Right lung (tissue), 5 donors: ENCODE results near the gene TPI1. TPM values are rescaled to one million over a fixed set of nuclear protein-coding genes. Genes with fewer than 3 reads are reported as not detected.

Experiments
- DNase-seq, 2 donors: peaks; one replicate each; pipeline ENCODE4 v3.0.0-alpha.2; 2013
- polyA plus RNA-seq, 5 donors: library from polyadenylated mRNA; unstranded; fragments of 120-200 nt; gene quantifications; one replicate each; pipeline versions ENCODE4 v1.2.1 to v1.2.3, GENCODE V29; 2013; ENCODE audit warnings: inconsistent platforms in 1 of 5, low replicate concordance in 1 of 5; ENCODE audit not compliant: insufficient read length in 5 of 5, insufficient read depth in 1 of 5

The TPI1 gene
- polyA plus RNA-seq, 5 donors: 420 to 565 (median 460) TPM

- peak in 1 of 2 donors; percentile 54 for DNase-seq
These were observed 39.9 kb upstream of the TPI1 start for GRCh38 chr12:6827437-6827911.

- peak; percentile 47 to 55 for DNase-seq
These were observed 39.1 kb upstream of the TPI1 start, which contains the start of gene P3H3 for GRCh38 chr12:6827982-6828780. P3H3 (plus strand) TSS chr12:6828407; CDS start chr12:6828441, 34 bp downstream.

- peak; percentile 37 to 54 for DNase-seq
These were observed 38.4 kb upstream of the TPI1 start for GRCh38 chr12:6828781-6829535.

DNA sequence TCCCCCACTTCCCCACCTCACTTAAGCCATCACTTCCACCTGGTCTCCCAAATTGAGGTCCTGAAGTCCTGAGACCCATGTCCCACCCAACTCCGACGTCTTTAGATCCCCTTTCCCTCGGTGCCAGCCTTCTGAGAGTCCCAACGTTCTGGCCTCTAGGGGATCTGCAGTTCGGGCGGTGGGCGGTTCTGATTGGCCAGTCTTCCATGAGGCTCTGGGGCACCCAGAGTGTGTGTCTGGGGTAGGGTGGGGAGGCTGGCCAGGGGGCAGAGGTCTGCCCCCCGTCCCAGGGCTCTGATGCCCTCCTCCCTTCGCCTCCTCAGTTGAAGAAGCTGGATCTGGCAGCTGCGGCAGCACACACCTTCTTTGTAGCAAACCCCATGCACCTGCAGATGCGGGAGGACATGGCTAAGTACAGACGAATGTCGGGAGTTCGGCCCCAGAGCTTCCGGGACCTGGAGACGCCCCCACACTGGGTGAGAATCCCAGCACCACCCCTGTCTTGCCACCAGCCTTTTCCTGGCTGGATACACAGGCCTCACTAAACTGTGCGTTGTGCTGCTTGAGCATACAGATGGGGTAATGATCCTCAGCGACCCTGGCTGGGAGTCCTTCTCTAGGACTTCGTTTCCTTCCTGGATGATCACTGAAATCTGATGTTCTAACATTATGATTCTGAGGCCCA lies 37.7 kb upstream of the TPI1 start:
- no peak for DNase-seq

- no peak for DNase-seq
These were observed 36.9 kb upstream of the TPI1 start for GRCh38 chr12:6830286-6830890.

DNA sequence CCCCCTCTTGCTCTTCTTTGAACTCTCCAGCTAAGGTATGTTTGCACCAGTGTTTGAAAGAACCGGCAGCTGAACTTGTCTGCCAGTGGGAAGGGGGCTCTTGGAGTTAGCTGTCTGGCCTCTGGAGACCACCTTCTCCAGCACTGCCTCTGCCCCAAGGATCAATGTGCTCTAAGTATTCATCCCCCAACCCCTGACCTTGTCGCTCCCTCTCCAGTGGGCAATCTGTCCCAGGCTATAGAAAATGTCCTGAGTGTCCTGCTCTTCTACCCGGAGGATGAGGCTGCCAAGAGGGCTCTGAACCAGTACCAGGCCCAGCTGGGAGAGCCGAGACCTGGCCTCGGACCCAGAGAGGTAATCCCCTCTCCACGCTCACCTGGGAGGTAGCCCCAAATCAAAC lies 36.3 kb upstream of the TPI1 start:
- DNase-seq: no peak

GRCh38 chr12:6831450-6831995 lies 35.8 kb upstream of the TPI1 start:
- DNase-seq: no peak

DNA sequence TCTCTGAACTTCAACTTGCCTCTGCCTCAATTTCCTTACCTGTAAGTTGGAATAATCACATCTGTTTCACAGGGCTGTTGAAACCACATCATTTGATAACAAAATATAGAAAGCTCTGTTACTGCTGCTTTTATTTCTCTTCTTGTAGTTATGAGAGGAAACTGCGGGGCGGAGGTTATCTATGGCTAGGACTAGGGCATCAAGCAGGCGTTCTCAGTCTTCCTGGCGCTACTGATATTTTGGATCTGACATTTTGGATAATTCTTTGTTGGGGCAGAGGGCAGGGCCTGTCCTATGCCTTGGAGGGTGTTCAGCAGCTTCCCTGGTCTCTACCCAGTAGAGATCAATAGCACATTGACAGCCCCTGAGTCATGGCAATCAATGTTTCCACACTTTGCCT lies 35.2 kb upstream of the TPI1 start:
- DNase-seq: no peak

- DNase-seq: no peak
These were observed 34.0 kb upstream of the TPI1 start for GRCh38 chr12:6833189-6833890.

DNA sequence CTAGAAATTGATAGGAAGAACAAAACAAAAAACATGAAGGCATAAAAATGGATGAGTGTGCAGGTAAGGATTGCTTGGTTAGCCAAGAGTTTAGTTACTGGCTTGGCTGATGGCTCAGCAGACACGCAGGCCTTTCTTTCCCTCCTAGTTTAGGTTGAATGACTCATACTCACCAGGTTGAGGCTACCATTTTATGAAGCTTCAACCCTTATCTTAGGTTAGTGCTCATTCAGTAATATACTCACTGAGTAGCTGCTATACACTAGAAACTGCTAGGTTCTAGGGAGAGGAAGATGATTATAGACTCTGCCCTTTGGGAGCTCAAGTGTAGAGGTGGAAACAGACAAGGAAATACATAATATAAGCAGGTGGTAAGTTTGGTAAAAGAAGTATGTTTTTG lies 33.1 kb upstream of the TPI1 start:
- DNase-seq: no peak

- no peak for DNase-seq
These were observed 32.5 kb upstream of the TPI1 start for GRCh38 chr12:6834873-6835272.

DNA sequence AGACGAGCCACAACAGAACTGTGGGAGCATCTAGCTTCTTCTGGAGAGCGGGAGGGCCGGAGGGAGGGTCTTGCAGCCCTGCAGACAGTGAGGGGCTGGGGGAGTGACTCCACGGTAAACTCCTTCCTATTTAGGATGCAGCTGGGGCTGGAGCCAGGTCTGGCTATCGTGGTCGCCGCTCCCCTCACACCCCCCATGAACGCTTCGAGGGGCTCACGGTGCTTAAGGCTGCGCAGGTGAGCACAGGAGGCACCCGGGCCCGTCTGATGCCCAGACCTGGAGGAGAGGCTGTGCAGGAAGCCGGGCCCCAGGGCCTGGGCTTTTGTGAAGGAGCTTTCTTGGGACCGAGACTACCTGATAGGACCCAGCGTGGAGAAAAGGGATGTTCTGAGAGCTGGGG lies 30.5 kb upstream of the TPI1 start:
- DNase-seq: no peak

- no peak for DNase-seq
These were observed 29.8 kb upstream of the TPI1 start for GRCh38 chr12:6837370-6838060.

GRCh38 chr12:6838854-6839253 lies 28.5 kb upstream of the TPI1 start:
- DNase-seq: no peak

- DNase-seq: no peak
These were observed 27.7 kb upstream of the TPI1 start for GRCh38 chr12:6839482-6840201.

DNA sequence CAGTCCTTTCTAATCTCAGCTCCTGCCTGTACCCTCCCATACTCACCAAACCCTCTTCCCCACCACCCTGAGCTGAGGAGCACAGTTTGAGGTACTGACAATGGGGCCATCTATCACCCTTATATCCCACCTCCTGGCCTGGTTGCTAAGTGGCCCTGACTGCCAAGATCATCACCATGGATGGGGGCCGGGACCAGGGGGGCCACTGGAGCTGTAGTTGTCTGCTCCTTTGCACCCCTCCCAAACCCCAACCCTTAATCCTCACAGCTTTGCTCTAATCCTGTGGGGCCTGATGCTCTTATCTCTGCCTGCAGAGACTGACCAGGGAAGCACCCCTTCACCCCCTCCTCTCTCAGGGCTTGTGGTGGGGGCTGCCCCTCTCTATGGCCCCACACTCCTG lies 27.0 kb upstream of the TPI1 start:
- DNase-seq: no peak

- DNase-seq: no peak
These were observed 26.4 kb upstream of the TPI1 start, which contains the start of gene GNB3 for GRCh38 chr12:6840761-6841515. GNB3 (plus strand) TSS chr12:6840925; CDS start chr12:6841288, 363 bp downstream.

GRCh38 chr12:6842075-6842474 lies 25.3 kb upstream of the TPI1 start:
- DNase-seq: no peak
